GM12891 (cell line): ENCODE measurements around the gene NELFCD.

ENCODE experiments used
- POLR2AphosphoS5 ChIP-seq: IDR thresholded peaks from 2 replicates; pipeline ENCODE4 v1.6.1; 2011; ENCODE audit warnings: low read depth, low read length, control low read depth
- TAF1 ChIP-seq: IDR thresholded peaks from 2 replicates; pipeline ENCODE4 v1.6.1; 2011; ENCODE audit warnings: low read depth, low read length, control low read depth

GRCh38 chr20:59043698-59044097, 62.6 kb downstream of the NELFCD start:
- TF ChIP-seq TAF1 (no peak), POLR2AphosphoS5 (no peak)
